ENCODE data around the gene TMEM255B.

TMEM255B gene

DNA sequence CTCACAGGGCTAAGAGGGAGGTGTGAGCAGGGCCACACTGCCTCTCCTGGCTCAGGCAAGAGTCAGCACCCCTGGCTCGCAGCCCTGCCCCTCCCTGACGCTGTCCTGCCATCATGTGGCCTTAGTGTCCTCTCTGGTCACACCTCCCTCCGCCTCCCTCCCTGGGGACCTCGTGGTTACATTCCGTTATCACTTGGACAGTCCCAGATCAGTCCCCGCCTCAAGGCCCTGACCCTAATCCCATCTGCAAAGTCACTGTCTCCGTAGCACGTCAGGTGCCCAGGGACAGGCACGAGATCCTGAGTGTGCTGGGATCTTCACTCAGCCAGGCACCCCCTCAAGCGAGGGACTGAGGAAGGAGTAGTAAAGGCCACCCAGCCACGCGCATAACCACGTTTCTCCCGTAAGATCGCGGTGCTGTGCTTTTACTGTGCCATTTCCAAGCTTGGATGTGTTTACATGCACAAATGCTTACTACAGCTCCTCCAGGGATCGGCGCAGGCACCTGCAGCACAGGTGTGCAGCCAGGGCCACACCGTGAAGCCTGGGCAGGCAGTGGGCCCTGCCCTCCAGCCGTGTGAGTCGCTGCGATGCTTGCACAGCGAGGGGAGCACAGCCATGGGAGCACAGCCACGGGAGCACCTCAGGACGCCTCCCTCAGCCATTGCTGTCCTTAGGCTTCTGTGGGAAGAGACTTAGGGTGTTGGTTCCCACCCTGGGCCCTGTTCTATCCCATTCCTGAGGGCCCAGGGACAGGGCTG is 10.7 kb upstream of the TMEM255B start:
- ATAC-seq, result no peak
- TF ChIP-seq ARNTL (CRISPR knock-in tag; IDR thresholded peaks at IDR 0.05; ENCODE audit: borderline replicate concordance, low read depth), result no peak
- no peak for TF ChIP-seq ZNF70 (CRISPR knock-in tag; IDR thresholded peaks at IDR 0.05)
- TF ChIP-seq OSR1 (CRISPR knock-in tag; IDR thresholded peaks at IDR 0.05), result no peak
- TF ChIP-seq RARB (CRISPR knock-in tag; IDR thresholded peaks at IDR 0.05), result no peak
- no peak for TF ChIP-seq ZFP30 (CRISPR knock-in tag; IDR thresholded peaks at IDR 0.05)
- TF ChIP-seq ESRRG (CRISPR knock-in tag; IDR thresholded peaks at IDR 0.05), result no peak
- TF ChIP-seq, protein P1, sequence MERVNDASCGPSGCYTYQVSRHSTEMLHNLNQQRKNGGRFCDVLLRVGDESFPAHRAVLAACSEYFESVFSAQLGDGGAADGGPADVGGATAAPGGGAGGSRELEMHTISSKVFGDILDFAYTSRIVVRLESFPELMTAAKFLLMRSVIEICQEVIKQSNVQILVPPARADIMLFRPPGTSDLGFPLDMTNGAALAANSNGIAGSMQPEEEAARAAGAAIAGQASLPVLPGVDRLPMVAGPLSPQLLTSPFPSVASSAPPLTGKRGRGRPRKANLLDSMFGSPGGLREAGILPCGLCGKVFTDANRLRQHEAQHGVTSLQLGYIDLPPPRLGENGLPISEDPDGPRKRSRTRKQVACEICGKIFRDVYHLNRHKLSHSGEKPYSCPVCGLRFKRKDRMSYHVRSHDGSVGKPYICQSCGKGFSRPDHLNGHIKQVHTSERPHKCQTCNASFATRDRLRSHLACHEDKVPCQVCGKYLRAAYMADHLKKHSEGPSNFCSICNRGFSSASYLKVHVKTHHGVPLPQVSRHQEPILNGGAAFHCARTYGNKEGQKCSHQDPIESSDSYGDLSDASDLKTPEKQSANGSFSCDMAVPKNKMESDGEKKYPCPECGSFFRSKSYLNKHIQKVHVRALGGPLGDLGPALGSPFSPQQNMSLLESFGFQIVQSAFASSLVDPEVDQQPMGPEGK (CRISPR knock-in tag; IDR thresholded peaks at IDR 0.05; ENCODE audit: borderline replicate concordance), result no peak
- TF ChIP-seq, protein P2, sequence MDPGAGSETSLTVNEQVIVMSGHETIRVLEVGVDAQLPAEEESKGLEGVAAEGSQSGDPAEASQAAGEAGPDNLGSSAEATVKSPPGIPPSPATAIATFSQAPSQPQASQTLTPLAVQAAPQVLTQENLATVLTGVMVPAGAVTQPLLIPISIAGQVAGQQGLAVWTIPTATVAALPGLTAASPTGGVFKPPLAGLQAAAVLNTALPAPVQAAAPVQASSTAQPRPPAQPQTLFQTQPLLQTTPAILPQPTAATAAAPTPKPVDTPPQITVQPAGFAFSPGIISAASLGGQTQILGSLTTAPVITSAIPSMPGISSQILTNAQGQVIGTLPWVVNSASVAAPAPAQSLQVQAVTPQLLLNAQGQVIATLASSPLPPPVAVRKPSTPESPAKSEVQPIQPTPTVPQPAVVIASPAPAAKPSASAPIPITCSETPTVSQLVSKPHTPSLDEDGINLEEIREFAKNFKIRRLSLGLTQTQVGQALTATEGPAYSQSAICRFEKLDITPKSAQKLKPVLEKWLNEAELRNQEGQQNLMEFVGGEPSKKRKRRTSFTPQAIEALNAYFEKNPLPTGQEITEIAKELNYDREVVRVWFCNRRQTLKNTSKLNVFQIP (CRISPR knock-in tag; IDR thresholded peaks at IDR 0.05; ENCODE audit: borderline replicate concordance, low read depth), result no peak
- no peak for TF ChIP-seq ISL1 (CRISPR knock-in tag; IDR thresholded peaks at IDR 0.05)
- TF ChIP-seq SNAI2 (CRISPR knock-in tag; IDR thresholded peaks at IDR 0.05), result no peak
- no peak for TF ChIP-seq BACH2 (CRISPR knock-in tag; IDR thresholded peaks at IDR 0.05; ENCODE audit: borderline replicate concordance)
- TF ChIP-seq TCF4 (CRISPR knock-in tag; IDR thresholded peaks at IDR 0.05; ENCODE audit: borderline replicate concordance), result no peak

DNA sequence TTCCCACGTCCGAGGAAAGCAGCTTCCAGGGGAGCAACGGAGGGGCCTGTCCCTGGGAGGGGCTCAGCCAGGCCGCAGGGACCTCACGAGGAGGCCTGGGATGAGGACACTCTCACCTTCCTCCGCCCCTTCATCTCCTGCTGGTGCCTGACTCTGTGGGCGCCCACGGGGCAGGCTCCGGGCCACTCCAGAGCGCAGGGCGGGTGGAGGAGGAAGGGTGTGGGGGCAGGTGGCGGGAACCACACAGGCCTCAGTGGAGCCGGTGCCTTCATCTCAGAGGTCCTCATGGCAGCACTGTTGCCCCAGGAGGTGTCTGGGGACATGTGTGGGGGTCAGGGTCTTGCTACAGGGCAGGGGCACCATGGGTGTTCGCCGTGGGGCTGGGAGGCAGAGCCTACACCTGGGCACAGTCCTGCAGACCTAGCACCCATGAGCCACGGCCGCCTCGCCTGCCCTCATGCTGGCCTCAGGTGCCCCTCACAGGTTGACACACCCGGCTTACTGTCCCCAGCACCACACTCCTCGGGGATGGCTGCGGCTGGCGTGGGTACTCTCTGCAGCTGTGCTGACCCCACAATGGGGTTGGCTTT is 10.1 kb upstream of the TMEM255B start:
- TF ChIP-seq, protein P1 (CRISPR knock-in tag; IDR thresholded peaks at IDR 0.05; ENCODE audit: borderline replicate concordance), result no peak
- TF ChIP-seq SNAI2 (CRISPR knock-in tag; IDR thresholded peaks at IDR 0.05) (no peak), PPARA (CRISPR knock-in tag; IDR thresholded peaks at IDR 0.05; ENCODE audit: borderline replicate concordance) (no peak), ZNF8 (CRISPR knock-in tag; IDR thresholded peaks at IDR 0.05) (no peak), RARB (CRISPR knock-in tag; IDR thresholded peaks at IDR 0.05) (no peak), ZFP30 (CRISPR knock-in tag; IDR thresholded peaks at IDR 0.05) (no peak), BACH2 (CRISPR knock-in tag; IDR thresholded peaks at IDR 0.05; ENCODE audit: borderline replicate concordance) (no peak), ARNTL (CRISPR knock-in tag; IDR thresholded peaks at IDR 0.05; ENCODE audit: borderline replicate concordance, low read depth) (no peak), ZNF70 (CRISPR knock-in tag; IDR thresholded peaks at IDR 0.05) (no peak), ESRRG (CRISPR knock-in tag; IDR thresholded peaks at IDR 0.05) (no peak)
- TF ChIP-seq, protein P3, sequence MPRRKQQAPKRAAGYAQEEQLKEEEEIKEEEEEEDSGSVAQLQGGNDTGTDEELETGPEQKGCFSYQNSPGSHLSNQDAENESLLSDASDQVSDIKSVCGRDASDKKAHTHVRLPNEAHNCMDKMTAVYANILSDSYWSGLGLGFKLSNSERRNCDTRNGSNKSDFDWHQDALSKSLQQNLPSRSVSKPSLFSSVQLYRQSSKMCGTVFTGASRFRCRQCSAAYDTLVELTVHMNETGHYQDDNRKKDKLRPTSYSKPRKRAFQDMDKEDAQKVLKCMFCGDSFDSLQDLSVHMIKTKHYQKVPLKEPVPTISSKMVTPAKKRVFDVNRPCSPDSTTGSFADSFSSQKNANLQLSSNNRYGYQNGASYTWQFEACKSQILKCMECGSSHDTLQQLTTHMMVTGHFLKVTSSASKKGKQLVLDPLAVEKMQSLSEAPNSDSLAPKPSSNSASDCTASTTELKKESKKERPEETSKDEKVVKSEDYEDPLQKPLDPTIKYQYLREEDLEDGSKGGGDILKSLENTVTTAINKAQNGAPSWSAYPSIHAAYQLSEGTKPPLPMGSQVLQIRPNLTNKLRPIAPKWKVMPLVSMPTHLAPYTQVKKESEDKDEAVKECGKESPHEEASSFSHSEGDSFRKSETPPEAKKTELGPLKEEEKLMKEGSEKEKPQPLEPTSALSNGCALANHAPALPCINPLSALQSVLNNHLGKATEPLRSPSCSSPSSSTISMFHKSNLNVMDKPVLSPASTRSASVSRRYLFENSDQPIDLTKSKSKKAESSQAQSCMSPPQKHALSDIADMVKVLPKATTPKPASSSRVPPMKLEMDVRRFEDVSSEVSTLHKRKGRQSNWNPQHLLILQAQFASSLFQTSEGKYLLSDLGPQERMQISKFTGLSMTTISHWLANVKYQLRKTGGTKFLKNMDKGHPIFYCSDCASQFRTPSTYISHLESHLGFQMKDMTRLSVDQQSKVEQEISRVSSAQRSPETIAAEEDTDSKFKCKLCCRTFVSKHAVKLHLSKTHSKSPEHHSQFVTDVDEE (CRISPR knock-in tag; IDR thresholded peaks at IDR 0.05), result no peak
- no peak for ATAC-seq

DNA sequence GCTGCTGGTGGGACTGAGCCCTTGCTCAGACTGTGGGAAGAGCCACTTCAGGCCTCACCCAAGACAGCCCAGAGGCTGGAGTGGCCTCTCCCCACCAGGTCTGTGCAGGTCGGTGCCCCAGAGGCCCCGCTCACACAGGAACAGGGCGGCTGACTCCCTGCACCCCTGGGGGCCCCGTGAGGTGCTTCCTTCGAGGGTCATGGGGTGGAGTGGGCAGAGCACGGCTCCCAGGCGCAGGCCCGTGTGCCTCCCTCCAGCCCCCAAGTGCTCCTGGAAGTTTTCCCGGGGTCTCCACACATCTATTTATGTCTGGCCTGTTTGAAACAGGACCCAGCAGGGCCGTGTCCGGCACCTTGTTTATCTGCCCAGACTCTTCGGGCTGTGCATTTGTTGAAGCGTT is 9.5 kb upstream of the TMEM255B start:
- no peak for ATAC-seq
- TF ChIP-seq, protein P4, sequence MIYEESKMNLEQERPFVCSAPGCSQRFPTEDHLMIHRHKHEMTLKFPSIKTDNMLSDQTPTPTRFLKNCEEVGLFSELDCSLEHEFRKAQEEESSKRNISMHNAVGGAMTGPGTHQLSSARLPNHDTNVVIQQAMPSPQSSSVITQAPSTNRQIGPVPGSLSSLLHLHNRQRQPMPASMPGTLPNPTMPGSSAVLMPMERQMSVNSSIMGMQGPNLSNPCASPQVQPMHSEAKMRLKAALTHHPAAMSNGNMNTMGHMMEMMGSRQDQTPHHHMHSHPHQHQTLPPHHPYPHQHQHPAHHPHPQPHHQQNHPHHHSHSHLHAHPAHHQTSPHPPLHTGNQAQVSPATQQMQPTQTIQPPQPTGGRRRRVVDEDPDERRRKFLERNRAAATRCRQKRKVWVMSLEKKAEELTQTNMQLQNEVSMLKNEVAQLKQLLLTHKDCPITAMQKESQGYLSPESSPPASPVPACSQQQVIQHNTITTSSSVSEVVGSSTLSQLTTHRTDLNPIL (CRISPR knock-in tag; IDR thresholded peaks at IDR 0.05; ENCODE audit: low read depth), result no peak
- TF ChIP-seq, protein P5, sequence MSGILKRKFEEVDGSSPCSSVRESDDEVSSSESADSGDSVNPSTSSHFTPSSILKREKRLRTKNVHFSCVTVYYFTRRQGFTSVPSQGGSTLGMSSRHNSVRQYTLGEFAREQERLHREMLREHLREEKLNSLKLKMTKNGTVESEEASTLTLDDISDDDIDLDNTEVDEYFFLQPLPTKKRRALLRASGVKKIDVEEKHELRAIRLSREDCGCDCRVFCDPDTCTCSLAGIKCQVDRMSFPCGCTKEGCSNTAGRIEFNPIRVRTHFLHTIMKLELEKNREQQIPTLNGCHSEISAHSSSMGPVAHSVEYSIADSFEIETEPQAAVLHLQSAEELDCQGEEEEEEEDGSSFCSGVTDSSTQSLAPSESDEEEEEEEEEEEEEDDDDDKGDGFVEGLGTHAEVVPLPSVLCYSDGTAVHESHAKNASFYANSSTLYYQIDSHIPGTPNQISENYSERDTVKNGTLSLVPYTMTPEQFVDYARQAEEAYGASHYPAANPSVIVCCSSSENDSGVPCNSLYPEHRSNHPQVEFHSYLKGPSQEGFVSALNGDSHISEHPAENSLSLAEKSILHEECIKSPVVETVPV (CRISPR knock-in tag; IDR thresholded peaks at IDR 0.05), result no peak
